ENCODE results near the gene ELOVL6. TPM values are rescaled to one million over a fixed set of nuclear protein-coding genes. Genes with fewer than 3 reads are reported as not detected.

The ELOVL6 gene
- total and polyA plus RNA-seq, 9 of the 15 experiments (the other 6 are each of a cell fraction or from before 2014, with no cell fraction given) = 18.3 to 82.6 (median 46.0) TPM

GRCh38 chr4:110032603-110033002 is 165.8 kb downstream of the ELOVL6 start:
- no peak overlapping the region for H3K4me3 ChIP-seq
- no peak overlapping the region for H3K4me2 ChIP-seq (ENCODE audit: insufficient read depth, low read length)
- intact Hi-C loops (cut with micrococcal nuclease) = no loop called here
- H3K27me3 ChIP-seq (ENCODE audit: control insufficient read depth in 2 of 2, insufficient read depth in 2 of 2, low read length in 2 of 2) = peaks cover 7 to 11% of the 10 kb centered on the region in 2 experiments; a peak in 3 of 5 replicates
- DNase-seq (ENCODE audit: extremely low read depth in 1 of 4, low spot score in 3 of 4) (no peak), ATAC-seq (peak; percentile 58; the same call in 2 of the 3 replicates), FAIRE-seq (no peak)
- H3K9me3 ChIP-seq (replicated peaks; ENCODE audit: control insufficient read depth, insufficient read depth, low read depth, low read length) = no peaks in the 10 kb centered on the region
- CTCF ChIA-PET (ENCODE audit: low intra/inter-chr PET ratio) = interaction anchor here (0.6 kb wide), 1 partner anchor 30 kb away, joined by 3 read pairs; no protein-coding TSS in a partner anchor
- H3K79me2 ChIP-seq (ENCODE audit: control insufficient read depth, insufficient read depth, low read length) = no peaks in the 10 kb centered on the region
- H3K27ac ChIP-seq (ENCODE audit: extremely low read depth, low read depth, low read length) = no peak overlapping the region
- POLR2A ChIA-PET = interaction anchor here (0.7 kb wide), 1 partner anchor 10 kb away, joined by 4 read pairs; no protein-coding TSS in a partner anchor
- no peak overlapping the region for H2AFZ ChIP-seq (ENCODE audit: low read depth, low read length)
- WGBS (ENCODE audit: insufficient coverage, low coverage, missing lambda C conversion rate) = 3% methylated on average over 5 of the region's 7 CpGs
- no TSS peak for BruUV-seq (replicated peaks)
- no peaks in the 10 kb centered on the region for H3K36me3 ChIP-seq (ENCODE audit: control insufficient read depth, insufficient read depth, low read length)
- TF ChIP-seq FUS (optimal IDR thresholded peaks at IDR 0.05; ENCODE audit: low read depth, low read length) = no peak
- peak; percentile 82 for TF ChIP-seq CEBPB (tag; IDR thresholded peaks at IDR 0.05)
- peak; percentile 61 for TF ChIP-seq ZNF384 (IDR thresholded peaks at IDR 0.05; ENCODE audit: low read depth, low read length)
- TF ChIP-seq MXD1 (CRISPR knock-in tag; IDR thresholded peaks at IDR 0.05; ENCODE audit: borderline replicate concordance, poor library complexity, severe bottlenecking) = no peak
- TF ChIP-seq, protein P1, sequence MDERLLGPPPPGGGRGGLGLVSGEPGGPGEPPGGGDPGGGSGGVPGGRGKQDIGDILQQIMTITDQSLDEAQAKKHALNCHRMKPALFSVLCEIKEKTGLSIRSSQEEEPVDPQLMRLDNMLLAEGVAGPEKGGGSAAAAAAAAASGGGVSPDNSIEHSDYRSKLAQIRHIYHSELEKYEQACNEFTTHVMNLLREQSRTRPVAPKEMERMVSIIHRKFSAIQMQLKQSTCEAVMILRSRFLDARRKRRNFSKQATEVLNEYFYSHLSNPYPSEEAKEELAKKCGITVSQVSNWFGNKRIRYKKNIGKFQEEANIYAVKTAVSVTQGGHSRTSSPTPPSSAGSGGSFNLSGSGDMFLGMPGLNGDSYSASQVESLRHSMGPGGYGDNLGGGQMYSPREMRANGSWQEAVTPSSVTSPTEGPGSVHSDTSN (CRISPR knock-in tag; IDR thresholded peaks at IDR 0.05; ENCODE audit: low read depth) = no peak
- TF ChIP-seq, protein P1 (tag; conservative IDR thresholded peaks at IDR 0.05; ENCODE audit: low read depth) = peak; percentile 20; the same call in 1 of the 2 replicates
- TF ChIP-seq GABPA (tag; conservative IDR thresholded peaks at IDR 0.05; ENCODE audit: low read depth) = peak; percentile 42
- TF ChIP-seq CEBPG (CRISPR knock-in tag; IDR thresholded peaks at IDR 0.05) = no peak
- TF ChIP-seq CEBPG (tag; conservative IDR thresholded peaks at IDR 0.05 in 1 of 2, IDR thresholded peaks at IDR 0.05 in 1 of 2) = peak; percentile 59 to 78
- in situ Hi-C loops (cut with MboI) = no loop called here
- H3K4me1 ChIP-seq (replicated peaks in 1 of 2; ENCODE audit: control insufficient read depth in 2 of 2, insufficient read depth in 2 of 2, low read length in 2 of 2) = peaks cover 0 to 3% of the 10 kb centered on the region in 2 experiments; a peak in 2 of 5 replicates
- no peak overlapping the region for H3K9ac ChIP-seq (ENCODE audit: insufficient read depth in 1 of 2, low read depth in 2 of 2, low read length in 2 of 2)
- no peaks in the 10 kb centered on the region for H3K9me1 ChIP-seq (ENCODE audit: control insufficient read depth, insufficient read depth, low read length)
- H4K20me1 ChIP-seq (replicated peaks; ENCODE audit: control insufficient read depth, insufficient read depth, low read length) = no peaks in the 10 kb centered on the region
